ENCODE measurements around the gene ZNF853.
"Not testable (repeated sequence)": the region's sequence is repeated elsewhere in the genome, so short reads cannot be mapped to it uniquely, and the experiment has no call there.

ZNF853 gene

DNA sequence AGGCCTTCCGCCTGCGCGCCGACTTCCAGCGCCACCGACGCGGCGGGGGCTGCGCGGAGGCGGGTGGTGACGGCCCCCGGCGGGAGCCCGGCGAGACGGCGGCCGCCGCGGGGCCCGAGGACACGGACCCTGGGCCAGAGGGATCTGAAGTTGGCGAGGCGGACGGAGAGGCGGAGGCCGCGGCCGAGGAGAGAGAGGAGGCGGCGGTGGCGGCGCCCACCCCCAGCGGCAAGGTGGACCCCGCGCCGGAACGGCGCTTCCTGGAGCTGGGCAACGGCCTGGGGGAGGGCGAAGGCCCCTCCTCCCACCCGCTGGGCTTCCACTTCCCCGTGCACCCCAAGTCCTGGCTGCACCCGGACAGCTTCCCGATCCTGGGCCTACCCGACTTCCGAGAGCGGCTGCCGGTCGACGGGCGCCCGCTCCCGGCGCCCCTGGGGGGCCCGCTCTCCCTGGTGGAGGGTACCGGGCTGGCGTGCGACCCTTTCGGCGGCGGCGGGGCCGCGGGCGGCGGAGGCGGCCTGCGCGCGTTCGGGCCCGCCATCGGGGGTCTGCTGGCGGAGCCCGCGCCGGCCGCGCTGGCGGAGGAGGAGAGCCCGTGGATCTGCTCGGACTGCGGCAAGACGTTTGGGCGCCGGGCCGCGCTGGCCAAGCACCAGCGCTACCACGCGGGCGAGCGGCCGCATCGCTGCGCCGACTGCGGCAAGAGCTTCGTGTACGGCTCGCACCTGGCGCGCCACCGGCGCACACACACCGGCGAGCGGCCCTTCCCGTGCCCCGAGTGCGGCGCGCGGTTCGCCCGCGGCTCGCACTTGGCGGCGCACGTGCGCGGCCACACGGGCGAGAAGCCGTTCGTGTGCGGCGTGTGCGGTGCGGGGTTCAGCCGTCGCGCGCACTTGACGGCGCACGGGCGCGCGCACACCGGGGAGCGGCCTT is 37.9 kb downstream of the ZNF853 start:
- DNase-seq: no peak

DNA sequence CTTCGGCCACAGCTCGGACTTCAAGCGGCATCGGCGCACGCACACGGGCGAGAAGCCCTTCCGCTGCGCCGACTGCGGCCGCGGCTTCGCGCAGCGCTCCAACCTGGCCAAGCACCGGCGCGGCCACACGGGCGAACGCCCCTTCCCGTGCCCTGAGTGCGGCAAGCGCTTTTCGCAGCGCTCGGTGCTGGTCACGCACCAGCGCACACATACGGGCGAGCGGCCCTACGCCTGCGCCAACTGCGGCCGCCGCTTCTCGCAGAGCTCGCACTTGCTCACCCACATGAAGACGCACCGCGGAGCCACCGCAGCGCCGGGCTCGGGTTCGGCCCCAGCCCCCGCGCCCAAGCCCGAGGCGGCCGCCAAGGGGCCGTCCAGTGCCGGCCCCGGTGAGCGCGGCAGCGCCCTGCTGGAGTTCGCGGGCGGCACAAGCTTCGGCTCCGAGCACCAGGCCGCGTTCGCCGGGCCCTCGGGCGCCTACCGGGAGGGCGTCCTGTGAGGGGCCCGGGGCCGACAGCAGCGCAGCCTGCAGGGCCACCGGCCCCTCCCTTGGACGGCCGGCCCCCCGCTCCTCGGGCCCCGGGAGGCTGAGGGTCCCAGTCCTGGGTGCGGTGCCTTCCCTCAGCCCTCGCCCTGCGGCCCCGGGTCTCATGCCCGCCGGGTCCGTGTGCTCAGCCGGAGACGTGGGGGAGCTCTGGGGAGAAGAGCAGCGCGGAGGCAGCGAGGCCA is 38.9 kb downstream of the ZNF853 start:
- no peak for DNase-seq

DNA sequence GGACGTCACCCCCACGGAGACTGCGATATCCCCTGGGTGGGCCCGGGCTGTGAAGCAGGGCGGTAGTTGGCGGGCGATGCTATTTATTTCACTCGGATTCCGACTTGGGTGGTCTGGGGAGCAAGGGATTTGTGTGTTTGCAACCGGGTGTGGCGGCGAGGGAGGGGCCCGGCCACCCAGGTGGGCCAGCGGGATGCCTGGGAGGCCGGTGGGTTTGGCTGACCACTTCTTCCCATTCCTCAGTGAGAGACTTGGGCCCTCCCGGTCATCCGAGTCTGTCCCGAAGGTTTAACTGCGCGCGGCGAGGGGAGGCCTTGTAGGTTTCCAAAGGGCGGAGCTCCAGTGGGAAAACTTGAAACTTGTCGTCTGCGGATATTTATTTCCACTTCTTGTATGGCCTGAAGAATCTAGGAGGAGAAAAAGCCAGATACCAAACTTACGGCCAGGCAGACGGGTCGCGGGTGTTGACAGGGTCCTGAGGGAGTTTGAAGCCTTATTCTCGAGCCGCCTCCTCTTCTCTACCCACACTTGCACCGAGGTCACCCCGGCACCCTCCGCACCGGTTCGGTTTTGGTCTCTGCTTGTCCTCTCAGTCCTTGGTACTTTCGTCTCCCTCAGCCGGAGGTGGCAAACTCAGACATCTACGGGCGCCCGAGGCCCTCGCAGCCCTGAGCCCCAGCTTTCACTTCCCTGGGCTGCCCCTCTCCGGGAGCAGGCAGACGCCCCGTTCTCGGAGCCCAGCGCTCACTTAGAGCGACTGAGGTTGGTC is 39.6 kb downstream of the ZNF853 start:
- DNase-seq: no peak

DNA sequence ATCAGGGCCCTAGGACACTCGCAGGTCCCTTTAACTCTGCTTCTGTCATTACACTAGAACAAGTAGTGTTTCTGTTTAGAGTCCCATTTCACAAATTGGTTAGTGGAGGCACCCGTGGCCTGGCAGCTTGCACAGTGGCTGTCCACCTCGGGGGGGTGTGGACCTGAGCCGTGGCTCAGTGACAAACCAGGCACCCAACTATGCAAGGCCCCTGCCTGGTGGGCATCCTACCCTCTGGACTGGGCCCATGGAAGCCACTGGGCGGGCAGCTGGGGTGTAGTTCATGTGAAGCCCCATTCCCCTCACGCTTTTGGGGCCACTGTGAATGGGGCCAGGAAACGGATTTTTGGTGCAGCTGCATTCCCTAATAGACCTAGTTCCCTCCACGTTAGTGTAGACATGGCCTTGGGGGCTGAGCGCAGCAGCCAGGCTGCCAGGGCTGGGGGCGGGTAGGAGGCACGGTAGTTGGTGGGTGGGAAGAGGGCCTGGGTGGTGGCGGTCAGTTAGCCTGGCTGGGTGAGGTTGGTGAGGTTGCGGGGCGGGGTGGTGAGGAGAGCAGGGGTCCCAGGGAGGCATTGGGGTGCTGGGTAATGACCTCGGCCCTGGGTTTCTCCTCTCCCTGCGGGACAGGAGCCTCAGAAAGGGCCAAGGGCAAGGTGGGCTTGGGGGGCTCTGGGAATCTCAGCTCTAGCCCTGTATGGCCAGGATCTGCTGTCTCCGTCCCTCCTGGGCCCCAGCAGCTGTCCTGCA is 40.4 kb downstream of the ZNF853 start:
- DNase-seq: no peak

DNA sequence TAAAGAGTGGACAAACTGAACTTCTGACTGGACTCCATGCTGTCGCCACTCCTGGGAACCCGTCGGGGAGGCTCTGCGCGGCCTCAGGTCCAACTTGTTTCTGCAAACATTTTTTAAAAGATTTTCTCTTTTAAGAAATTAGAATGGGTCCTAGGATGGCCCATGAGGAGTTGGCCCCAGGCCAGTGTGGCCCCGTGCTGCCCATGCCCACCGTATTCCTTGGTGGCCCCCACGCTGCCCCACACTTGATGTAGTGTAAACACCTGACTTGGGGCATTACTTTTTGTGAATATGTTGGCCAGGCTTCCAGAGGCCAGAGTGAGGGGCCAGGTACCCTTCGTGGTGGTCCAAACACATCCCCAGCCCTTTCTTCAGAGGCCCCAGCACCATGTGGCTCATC is 41.0 kb downstream of the ZNF853 start:
- DNase-seq: no peak

DNA sequence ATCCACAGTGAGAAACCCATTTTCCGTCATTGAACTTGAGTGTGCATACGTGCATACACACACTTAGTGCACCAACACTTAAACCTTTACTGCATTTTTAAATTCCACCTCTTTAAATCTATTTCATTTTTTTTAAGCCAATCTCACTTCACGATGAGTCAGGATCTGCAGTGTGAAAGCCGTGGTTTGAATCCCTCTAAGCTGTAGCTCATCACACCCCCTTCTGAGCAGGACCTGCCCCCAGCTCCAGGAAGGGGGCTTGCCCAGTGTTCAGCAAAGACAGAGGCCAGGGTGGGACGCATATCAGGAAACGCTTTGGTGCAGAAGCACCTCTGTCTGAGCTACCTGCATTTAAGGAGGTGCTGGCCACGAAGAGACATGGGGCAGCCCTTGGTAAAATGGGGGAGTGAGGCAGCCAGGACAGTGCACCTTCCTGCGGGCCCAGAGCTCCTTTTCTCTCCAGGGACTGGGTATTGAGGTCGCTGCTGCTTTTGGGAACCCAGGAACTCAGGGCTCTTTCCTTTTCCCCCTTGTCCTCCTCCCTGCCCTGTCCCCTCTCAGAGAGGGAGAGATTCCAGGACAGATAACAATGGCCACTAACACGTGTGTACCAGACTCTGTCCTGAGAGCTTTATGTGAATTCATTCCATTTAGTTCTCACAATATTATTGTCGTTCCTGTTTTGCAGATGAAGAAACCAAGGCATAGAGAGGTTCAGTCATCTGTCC is 43.4 kb downstream of the ZNF853 start:
- DNase-seq: no peak

DNA sequence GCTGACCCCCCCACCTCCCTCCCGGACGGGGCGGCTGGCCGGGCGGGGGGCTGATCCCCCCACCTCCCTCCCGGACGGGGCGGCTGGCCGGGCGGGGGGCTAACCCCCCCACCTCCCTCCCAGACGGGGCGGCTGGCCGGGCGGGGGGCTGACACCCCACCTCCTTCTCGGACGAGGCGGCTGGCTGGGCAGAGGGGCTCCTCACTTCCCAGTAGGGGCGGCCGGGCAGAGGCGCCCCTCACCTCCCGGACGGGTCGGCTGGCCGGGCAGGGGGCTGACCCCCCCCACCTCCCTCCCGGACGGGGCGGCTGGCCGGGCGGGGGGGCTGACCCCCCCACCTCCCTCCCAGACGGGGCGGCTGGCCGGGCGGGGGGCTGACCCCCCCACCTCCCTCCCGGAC is 55.4 kb downstream of the ZNF853 start:
- DNase-seq: not testable (repeated sequence)

Measured in inflammatory macrophage treated with lipopolysaccharide for 4 hours (primary cell).